Fibroblast of skin of right quadriceps (primary cell): Measurements from ENCODE around the gene DNAJC19.
A peak's percentile ranks its signal among the peaks of the same experiment; 100 is the strongest.

ENCODE experiments used
- DNase-seq: peaks from one replicate; pipeline ENCODE4 v3.0.0-alpha.2; 2013

The DNAJC19 gene

DNA sequence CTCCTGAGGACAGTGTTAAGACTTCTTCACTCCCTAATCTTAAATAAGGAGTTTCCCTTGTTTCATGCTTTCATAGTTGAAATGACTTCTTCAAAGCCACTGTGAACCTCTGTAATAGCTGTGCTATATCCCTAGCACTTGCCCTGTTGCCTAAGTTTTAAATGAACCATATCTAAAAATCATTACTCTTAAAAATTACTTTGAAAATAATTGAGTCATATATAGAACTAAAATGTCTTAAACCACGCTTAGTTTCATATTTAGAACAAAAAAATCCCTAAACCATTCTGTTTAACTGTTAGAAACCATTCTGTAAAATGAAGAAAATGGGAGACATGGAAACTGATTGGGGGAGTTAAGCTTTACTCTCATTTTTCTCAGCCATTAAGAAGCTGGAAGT lies 29.8 kb downstream of the DNAJC19 start:
- DNase-seq = no peak

DNA sequence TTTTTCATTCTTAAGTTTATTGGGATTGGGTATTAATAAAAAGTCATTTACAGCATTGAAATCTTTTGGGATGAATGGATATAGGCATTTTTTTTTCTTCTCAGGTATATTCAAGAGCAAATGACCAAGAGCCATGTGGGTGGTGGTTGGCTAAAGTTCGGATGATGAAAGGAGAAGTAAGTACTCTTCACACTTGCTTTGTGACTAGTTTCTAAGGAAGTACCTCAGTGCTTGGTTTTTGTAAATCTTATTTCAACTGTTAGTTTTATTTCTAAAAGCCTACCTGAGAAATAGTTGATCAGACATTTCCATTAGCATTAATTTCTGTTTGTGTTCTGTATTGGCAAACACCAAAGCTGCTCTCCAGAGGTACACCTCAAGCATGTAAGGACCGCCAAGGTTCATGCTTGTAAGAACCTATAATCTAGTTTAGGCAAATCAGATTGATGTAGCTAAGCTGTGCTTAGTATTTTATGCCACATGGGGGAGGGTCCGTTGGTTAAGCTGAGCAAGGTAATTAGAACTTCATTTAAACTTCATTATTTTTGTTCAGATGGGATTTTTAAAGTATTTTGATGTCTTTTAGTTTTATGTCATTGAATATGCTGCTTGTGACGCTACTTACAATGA lies 41.7 kb downstream of the DNAJC19 start:
- no peak for DNase-seq

DNA sequence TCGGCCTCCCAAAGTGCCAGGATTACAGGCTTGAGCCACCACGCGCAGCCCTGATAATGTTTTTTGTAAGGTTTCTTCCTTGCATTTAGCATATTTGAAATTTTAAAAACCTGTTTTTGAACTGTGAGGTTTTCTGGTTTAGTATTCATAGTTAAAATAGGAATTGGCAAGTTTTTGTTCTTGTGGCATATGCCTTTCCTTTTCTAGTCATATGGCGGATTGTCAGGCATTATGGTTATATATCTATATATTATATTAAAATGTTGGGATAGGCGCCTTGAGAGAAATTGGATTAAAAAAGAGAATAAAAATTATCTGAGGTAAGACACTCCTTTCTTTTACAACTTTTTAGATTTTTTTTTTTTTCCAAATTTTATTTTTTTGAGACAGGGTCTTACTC lies 48.7 kb downstream of the DNAJC19 start:
- no peak for DNase-seq

DNA sequence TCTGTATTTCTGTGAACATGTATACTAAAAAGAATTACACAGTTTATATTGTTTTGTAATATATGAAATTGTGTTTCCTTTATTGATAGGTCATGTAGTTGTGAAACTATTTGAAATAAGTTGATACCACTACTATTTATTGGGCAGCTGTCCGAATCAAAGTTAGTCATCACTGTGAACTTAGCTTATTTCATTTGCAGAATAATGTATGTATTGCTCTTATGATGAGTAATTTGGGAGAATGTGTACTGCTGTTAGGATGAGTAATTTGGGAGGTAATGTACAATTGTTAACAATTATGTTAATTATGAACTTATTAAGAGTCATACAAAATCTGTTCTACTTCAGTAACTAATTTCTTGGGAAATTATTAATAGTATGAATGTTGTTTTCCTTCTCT lies 54.9 kb downstream of the DNAJC19 start:
- peak; percentile 3 for DNase-seq
